GM21423 (cell line): ENCODE measurements around the gene FAM222A.

ENCODE experiments used
- ATAC-seq: cut with Tn5 transposase; IDR thresholded peaks from one replicate; pipeline ENCODE4 v1.9.1; 2021; ENCODE audit warnings: mild to moderate bottlenecking, moderate library complexity; ENCODE audit not compliant: unreplicated experiment

FAM222A gene

GRCh38 chr12:109758426-109759420 lies 45.1 kb downstream of the FAM222A start:
- ATAC-seq = no peak

DNA sequence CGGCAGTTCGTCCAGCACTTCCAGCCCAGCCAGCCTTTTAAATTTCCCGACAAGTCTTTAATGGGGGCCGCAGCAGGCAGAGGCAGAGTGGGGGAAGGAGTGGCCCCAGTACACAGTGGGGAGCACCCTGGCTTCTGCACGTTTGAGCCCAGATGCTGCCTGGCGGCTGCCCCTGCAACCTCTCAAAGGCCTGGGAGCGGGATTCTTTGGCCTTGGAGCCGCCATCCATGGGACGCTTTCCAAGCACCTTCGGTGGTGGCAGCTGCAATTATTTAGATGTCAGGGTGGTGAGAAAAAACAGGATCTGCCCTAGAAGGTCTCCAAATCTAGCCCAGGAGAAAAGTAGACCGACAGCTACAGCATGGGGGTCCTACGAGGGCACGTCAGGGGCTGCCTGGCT lies 46.0 kb downstream of the FAM222A start:
- ATAC-seq = no peak

DNA sequence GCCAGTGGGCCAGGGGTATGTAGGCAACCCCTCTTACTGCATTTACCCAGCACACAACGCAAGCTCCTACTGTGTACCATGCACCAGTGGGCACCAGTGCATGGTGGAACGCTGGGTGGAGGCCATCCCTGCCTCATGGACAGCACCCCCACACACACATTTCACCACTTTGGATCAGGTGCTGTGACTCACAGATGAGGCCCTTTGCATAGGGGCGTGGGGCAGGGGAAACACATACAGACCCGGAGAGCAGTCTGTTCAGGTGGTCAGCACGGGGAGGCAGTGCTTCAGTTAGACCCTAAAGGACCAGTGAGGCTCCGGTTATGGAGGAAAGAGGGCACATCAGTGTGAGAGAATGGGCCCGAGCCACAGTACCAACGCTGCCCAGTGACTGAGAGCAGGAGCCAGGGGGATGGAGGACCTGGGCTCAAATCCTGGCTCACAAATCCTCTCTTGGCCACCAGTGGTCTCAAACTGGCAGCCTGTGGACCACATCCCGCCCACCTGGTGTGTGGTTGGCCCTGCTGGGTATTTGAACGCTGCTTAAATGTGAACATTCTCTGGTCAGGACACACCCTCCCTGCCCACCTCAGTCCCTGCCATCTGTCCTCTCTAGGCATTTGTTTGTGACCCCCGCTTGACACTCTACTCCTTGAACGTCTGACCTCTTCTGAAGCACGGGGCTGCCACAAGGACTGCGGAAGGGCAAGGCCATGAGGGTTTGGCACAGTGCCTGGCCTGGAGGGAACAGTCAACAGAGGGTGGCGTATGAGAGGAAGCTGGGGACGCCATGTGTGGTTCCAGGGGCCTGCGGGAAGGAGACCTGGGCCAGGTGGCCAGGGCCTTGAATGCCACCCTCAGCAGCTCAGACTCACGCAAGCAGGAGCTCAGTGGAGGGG lies 46.7 kb downstream of the FAM222A start:
- no peak for ATAC-seq

- ATAC-seq = no peak
Measured at GRCh38 chr12:109760930-109761921, 47.6 kb downstream of the FAM222A start.

- ATAC-seq = no peak
Measured at GRCh38 chr12:109762071-109762672, 48.5 kb downstream of the FAM222A start.

DNA sequence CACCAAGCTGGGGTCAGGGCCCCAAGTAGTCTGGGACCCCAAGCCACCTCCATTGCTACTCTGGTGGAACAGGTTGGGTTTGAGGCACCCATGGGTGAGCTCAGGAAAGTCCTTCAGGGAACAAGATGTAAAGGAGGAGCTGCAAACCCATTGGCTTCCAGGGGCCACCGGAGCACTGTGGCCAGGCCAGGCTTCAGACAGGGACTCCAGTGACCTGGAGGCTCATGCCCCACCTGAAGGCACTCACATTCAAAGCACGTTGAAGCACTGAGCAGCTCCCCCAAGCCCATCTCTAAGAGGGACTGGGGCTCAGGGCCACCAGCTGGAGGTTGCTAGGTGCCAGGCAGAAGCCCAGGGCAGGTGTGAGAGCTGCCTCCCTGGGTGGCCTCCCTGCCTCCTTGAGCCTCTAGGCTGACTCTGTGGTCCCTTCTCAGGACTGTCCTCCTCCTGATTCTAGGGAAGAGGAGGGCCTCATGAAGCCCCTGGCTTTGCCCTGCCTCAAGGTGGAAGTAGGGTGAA lies 49.1 kb downstream of the FAM222A start:
- ATAC-seq = no peak

DNA sequence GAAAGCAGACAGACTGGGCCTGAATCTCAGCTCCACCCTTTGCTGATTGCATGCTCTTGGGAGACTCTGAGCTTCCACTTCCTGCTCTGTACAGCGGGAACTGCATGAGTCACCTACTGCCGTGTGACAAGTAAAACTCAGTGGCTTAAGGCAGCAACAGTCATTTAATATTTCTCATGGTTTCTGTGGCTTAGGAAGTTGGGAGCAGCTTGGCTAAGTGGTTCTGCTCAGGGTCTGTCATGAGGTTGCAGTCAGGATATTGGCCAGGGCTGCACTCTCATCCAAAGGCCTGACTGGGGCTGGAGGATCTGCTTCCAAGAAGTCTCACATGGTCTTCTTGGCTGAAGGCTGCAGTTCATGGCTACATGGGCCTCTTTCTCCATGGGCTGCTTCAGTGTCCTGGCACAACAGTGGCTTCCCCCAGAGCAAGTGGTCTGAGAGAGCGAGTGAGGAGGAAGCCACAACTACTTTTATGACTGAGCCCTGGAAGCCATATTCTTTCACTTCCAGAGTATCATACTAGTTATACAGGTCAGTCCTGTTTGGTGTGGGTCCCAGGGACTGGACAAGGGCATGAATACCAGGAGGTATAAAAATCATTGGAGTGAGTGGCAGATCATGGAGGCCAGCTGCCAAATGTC lies 49.7 kb downstream of the FAM222A start:
- no peak for ATAC-seq

- ATAC-seq = no peak
Measured at GRCh38 chr12:109764123-109764522, 50.5 kb downstream of the FAM222A start.

DNA sequence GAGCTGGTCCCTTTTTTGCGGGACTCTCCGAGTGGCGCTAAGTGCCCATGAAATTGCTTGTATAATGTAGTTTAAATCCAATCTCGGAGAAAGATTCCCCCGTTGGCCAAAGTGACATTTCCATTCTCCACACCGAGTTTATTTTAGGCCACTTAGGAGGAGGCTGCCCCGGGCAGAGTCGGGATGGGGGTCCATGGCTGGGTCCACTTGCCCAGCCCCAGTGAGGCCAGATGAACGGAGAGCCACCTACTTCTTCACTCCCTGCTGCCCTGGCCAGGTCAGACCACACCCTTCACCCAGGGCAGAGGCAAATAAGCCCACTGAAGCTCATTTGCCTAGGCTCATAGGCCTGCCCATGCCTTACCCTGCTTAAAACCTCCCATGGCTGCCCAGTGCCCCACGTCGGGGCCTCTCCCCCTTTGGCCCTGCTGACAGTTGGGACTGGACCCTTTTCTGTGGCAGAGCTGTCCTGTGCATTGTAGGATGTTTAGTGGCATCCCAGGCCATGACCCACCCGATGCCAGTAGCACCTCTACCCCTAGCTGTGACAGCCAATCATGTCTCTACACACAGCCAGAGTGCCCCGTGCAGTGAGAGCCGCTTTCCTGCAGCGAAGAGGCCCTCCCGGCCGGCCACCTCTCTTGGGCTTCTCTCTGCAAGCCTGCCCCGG lies 51.3 kb downstream of the FAM222A start:
- ATAC-seq = no peak

DNA sequence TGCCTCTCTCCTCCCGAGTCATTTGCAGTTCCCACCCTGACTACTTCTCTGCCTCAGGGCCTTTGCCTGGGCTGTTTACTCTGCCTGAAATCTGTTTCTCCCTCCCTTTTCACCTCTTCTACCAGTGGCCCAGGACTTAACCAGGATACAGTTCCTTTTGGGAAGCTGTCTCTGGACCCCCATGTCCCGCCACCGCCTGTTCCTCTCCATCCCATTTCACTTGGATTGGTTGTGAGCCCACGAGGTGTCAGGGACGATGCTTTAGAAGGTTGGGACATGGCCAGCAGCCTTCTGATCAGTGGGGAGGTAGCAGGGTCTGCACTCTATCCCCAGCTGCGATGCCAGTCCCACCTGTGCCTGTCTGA lies 51.8 kb downstream of the FAM222A start:
- no peak for ATAC-seq

DNA sequence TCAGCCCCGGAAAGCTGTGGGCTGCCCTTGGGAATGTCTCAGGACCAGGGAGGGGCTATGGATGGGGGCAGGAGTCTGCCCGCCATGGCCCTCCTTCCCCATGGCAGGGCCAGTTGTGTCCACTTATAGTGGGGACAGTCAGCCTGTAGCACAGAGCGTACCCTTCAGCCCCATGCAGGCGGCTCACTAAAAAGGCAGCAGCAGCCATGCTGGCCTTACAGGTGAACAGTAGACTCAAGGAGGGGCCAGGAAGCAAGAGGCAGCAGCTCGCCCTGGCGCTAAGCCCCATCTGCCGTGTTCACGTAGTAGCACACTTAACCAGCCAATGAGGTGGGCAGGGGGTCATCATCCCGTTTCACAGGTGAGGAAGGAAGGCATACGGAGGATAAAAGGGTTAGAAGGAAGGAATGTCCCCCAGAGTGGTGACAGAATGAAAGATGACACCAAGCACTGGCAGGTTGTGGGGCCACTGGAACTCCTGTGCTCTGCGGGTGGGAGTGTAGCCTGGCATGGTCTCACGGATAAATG lies 52.7 kb downstream of the FAM222A start:
- no peak for ATAC-seq

DNA sequence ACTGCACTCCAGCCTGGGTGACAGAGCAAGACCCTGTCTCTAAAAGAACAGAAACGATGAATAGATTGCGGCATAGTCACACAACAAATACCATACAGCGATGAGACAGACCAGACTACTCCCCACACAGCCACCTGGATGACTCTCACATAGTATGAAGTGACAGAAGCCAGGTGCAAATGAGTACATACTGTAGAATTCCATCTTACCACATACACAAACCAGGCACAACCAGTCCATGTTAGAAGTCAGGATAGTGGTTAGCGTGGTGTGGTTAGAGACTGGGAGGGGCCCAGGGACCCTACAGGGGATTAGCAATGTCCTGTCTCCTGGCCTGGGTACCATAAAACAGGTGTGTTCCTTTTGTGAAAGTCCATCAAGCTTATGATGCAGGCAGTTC lies 53.8 kb downstream of the FAM222A start:
- ATAC-seq = no peak

GRCh38 chr12:109767991-109768900 lies 54.6 kb downstream of the FAM222A start:
- ATAC-seq = no peak

GRCh38 chr12:109768901-109769670 lies 55.5 kb downstream of the FAM222A start:
- ATAC-seq = no peak

GRCh38 chr12:109770104-109770860 lies 56.7 kb downstream of the FAM222A start:
- no peak for ATAC-seq
